ENCODE data around the gene DCTN1. TPM values are rescaled to one million over a fixed set of nuclear protein-coding genes. Genes with fewer than 3 reads are reported as not detected.

Gene DCTN1
- total RNA-seq, 2 donors from 2014 or later = 93.9 to 294 TPM

- H3K36me3 ChIP-seq = no peaks in the 10 kb centered on the region
- intact Hi-C loops (cut with DNase I) = no loop called here
- no peaks in the 10 kb centered on the region for H3K9me3 ChIP-seq
- no peak for TF ChIP-seq POLR2AphosphoS5 (IDR thresholded peaks at IDR 0.05)
- no peak for TF ChIP-seq CTCF (IDR thresholded peaks at IDR 0.05)
- TF ChIP-seq POLR2A (IDR thresholded peaks at IDR 0.05) = no peak
- H3K27me3 ChIP-seq (replicated peaks; ENCODE audit: insufficient read depth) = no peaks in the 10 kb centered on the region
- H3K4me3 ChIP-seq = no peak overlapping the region
- no peak overlapping the region for H3K27ac ChIP-seq
- DNase-seq (ENCODE audit: low spot score) = no peak
- WGBS = 95% methylated on average over 2 of the region's 2 CpGs
- H3K4me1 ChIP-seq (replicated peaks) = no peaks in the 10 kb centered on the region
Observed at GRCh38 chr2:74321737-74322136, 58.4 kb downstream of the DCTN1 start.

GRCh38 chr2:74317701-74318100 lies 62.4 kb downstream of the DCTN1 start:
- no peak for DNase-seq (ENCODE audit: low spot score)
- Histone ChIP-seq H3K36me3 (no peaks in the 10 kb centered on the region), H3K9me3 (no peaks in the 10 kb centered on the region), H3K27ac (no peak overlapping the region), H3K27me3 (replicated peaks; ENCODE audit: insufficient read depth) (no peaks in the 10 kb centered on the region), H3K4me1 (replicated peaks) (no peaks in the 10 kb centered on the region), H3K4me3 (no peak overlapping the region)
- intact Hi-C loops (cut with DNase I) = no loop called here
- TF ChIP-seq CTCF (IDR thresholded peaks at IDR 0.05) = no peak
- no peak for TF ChIP-seq POLR2A (IDR thresholded peaks at IDR 0.05)
- TF ChIP-seq POLR2AphosphoS5 (IDR thresholded peaks at IDR 0.05) = no peak

GRCh38 chr2:74316627-74317295 lies 63.4 kb downstream of the DCTN1 start:
- Histone ChIP-seq H3K4me1 (replicated peaks) (no peaks in the 10 kb centered on the region), H3K4me3 (no peak overlapping the region), H3K9me3 (no peaks in the 10 kb centered on the region), H3K27ac (no peak overlapping the region), H3K36me3 (no peaks in the 10 kb centered on the region), H3K27me3 (replicated peaks; ENCODE audit: insufficient read depth) (no peaks in the 10 kb centered on the region)
- DNase-seq (ENCODE audit: low spot score) = no peak
- TF ChIP-seq POLR2A (IDR thresholded peaks at IDR 0.05) (no peak), CTCF (IDR thresholded peaks at IDR 0.05) (no peak), POLR2AphosphoS5 (IDR thresholded peaks at IDR 0.05) (no peak)
- 59% methylated on average over 6 of the region's 6 CpGs for WGBS
- intact Hi-C loops (cut with DNase I) = no loop called here

- intact Hi-C loops (cut with DNase I) = no loop called here
- no peaks in the 10 kb centered on the region for H3K36me3 ChIP-seq
- TF ChIP-seq CTCF (IDR thresholded peaks at IDR 0.05) (no peak), POLR2AphosphoS5 (IDR thresholded peaks at IDR 0.05) (no peak)
- H3K9me3 ChIP-seq = no peaks in the 10 kb centered on the region
- H3K4me1 ChIP-seq (replicated peaks) = no peaks in the 10 kb centered on the region
- no peak for DNase-seq (ENCODE audit: low spot score)
- H3K27ac ChIP-seq = no peak overlapping the region
- H3K27me3 ChIP-seq (replicated peaks; ENCODE audit: insufficient read depth) = no peaks in the 10 kb centered on the region
- H3K4me3 ChIP-seq = no peak overlapping the region
- WGBS = 74% methylated on average over 5 of the region's 5 CpGs
Observed at GRCh38 chr2:74314107-74314506, 66.0 kb downstream of the DCTN1 start.

GRCh38 chr2:74313497-74313896 lies 66.6 kb downstream of the DCTN1 start:
- H3K27me3 ChIP-seq (replicated peaks; ENCODE audit: insufficient read depth) = no peaks in the 10 kb centered on the region
- no peak for DNase-seq (ENCODE audit: low spot score)
- H3K4me3 ChIP-seq = no peak overlapping the region
- H3K9me3 ChIP-seq = no peaks in the 10 kb centered on the region
- no peaks in the 10 kb centered on the region for H3K36me3 ChIP-seq
- intact Hi-C loops (cut with DNase I) = no loop called here
- 72% methylated on average over 2 of the region's 2 CpGs for WGBS
- H3K27ac ChIP-seq = no peak overlapping the region
- TF ChIP-seq POLR2A (IDR thresholded peaks at IDR 0.05) = no peak
- no peak for TF ChIP-seq CTCF (IDR thresholded peaks at IDR 0.05)
- TF ChIP-seq POLR2AphosphoS5 (IDR thresholded peaks at IDR 0.05) = no peak
- H3K4me1 ChIP-seq (replicated peaks) = no peaks in the 10 kb centered on the region
